ENCODE data around the gene NSG2. TPM values are rescaled to one million over a fixed set of nuclear protein-coding genes. Genes with fewer than 3 reads are reported as not detected.

NSG2 gene
- total RNA-seq, 1 experiment from 2014 or later = not detected

GRCh38 chr5:174003795-174004194 lies 41.7 kb upstream of the NSG2 start:
- no peak overlapping the region for H2BK120ac ChIP-seq (ENCODE audit: low read depth, low read length, poor library complexity, severe bottlenecking)
- no peaks in the 10 kb centered on the region for H3K9me3 ChIP-seq (ENCODE audit: control insufficient read depth, low read depth, low read length)
- H3K79me1 ChIP-seq (ENCODE audit: insufficient read depth, low read depth, low read length, poor library complexity, severe bottlenecking) = no peaks in the 10 kb centered on the region
- no peak overlapping the region for H2BK5ac ChIP-seq (ENCODE audit: insufficient read length, low read length)
- H3K23me2 ChIP-seq (ENCODE audit: insufficient read length, low read depth, low read length, poor library complexity, severe bottlenecking) = no peaks in the 10 kb centered on the region
- Mint-ChIP-seq H3K9me3 (no peaks in the 10 kb centered on the region), H3K27ac (no peak overlapping the region), H3K4me3 (no peak overlapping the region), H3K4me1 (no peaks in the 10 kb centered on the region), H3K36me3 (ENCODE audit: insufficient read depth in 1 of 3, low read depth in 3 of 3) (no peaks in the 10 kb centered on the region), H3K27me3 (ENCODE audit: low read depth) (peaks cover 9% of the 10 kb centered on the region)
- no peak overlapping the region for H3K18ac ChIP-seq (ENCODE audit: insufficient read length, low read depth, low read length)
- no peak overlapping the region for H4K91ac ChIP-seq (ENCODE audit: insufficient read length, low read depth, low read length)
- no peak overlapping the region for H3K23ac ChIP-seq (ENCODE audit: insufficient read length, low read depth, low read length)
- TF ChIP-seq CTCF (conservative IDR thresholded peaks at IDR 0.05) = no peak
- H3K4ac ChIP-seq (ENCODE audit: low read depth, low read length) = no peak overlapping the region
- H4K20me1 ChIP-seq (ENCODE audit: control insufficient read depth, insufficient read depth, insufficient read length) = no peaks in the 10 kb centered on the region
- no peak overlapping the region for H2BK20ac ChIP-seq (ENCODE audit: low read depth, low read length, poor library complexity, severe bottlenecking)
- H3K27me3 ChIP-seq (ENCODE audit: insufficient read depth, low read length) = no peaks in the 10 kb centered on the region
- H3K79me2 ChIP-seq (ENCODE audit: insufficient read depth, low read length) = no peaks in the 10 kb centered on the region
- H3K4me1 ChIP-seq (ENCODE audit: insufficient read depth, low read length) = no peaks in the 10 kb centered on the region
- no peak overlapping the region for H3K56ac ChIP-seq (ENCODE audit: insufficient read length, low read depth, low read length)
- no peak overlapping the region for H4K5ac ChIP-seq (ENCODE audit: insufficient read length, low read depth, low read length)
- H3T11ph ChIP-seq (ENCODE audit: low read length) = no peak overlapping the region
- no peak overlapping the region for H3K27ac ChIP-seq (ENCODE audit: insufficient read length, low read depth, low read length)
- no peak overlapping the region for H3K4me2 ChIP-seq (ENCODE audit: insufficient read depth, insufficient read length, low read length)
- DNase-seq = no peak
- H4K8ac ChIP-seq (replicated peaks; ENCODE audit: insufficient read length, low read depth, low read length) = no peak overlapping the region
- H2AFZ ChIP-seq (ENCODE audit: low read length) = no peak overlapping the region
- no peak overlapping the region for H3K14ac ChIP-seq (ENCODE audit: insufficient read depth, low read length)
- no peak overlapping the region for H2BK15ac ChIP-seq (ENCODE audit: low read depth, low read length)
- H2AK5ac ChIP-seq (ENCODE audit: insufficient read length, low read length) = no peak overlapping the region
- no peak overlapping the region for H3K9ac ChIP-seq (ENCODE audit: extremely low read depth, insufficient read length, low read length)
- H2BK12ac ChIP-seq (ENCODE audit: insufficient read length, low read depth, low read length) = no peak overlapping the region
